GM23338 (cell line): Measurements from ENCODE around the gene GPR156. TPM values are rescaled to one million over a fixed set of nuclear protein-coding genes. Genes with fewer than 3 reads are reported as not detected.
A peak's percentile ranks its signal among the peaks of the same experiment; 100 is the strongest.

Experiments used
- ATAC-seq: fragments of 200-7000 bp; cut with Tn5 transposase; 3 replicates; pipeline ENCODE4 v1.9.1; 2020
- DNase-seq: peaks from one replicate; pipeline ENCODE4 v3.0.0-alpha.2; 2015; ENCODE audit warnings: low spot score
- H2AFZ ChIP-seq: fragments of 200-600 bp; sonication (generic); 2 replicates; pipeline ENCODE4 v1.8.0; 2016; ENCODE audit warnings: antibody characterized with exemption, mild to moderate bottlenecking, moderate library complexity
- H3F3A ChIP-seq: fragments of 200-600 bp; sonication (generic); replicated peaks from 2 replicates; pipeline ENCODE4 v1.8.0; 2017; ENCODE audit warnings: antibody characterized with exemption, mixed run types, low read depth
- H3K27ac ChIP-seq: fragments of 200-600 bp; sonication (generic); 2 replicates; pipeline ENCODE4 v1.6.1; 2016; ENCODE audit warnings: low read depth
- H3K27me3 ChIP-seq: fragments of 200-600 bp; sonication (generic); 2 replicates; pipeline ENCODE4 v1.8.0; 2016; ENCODE audit warnings: mild to moderate bottlenecking, mixed run types, moderate library complexity; ENCODE audit not compliant: insufficient read depth
- H3K36me3 ChIP-seq: fragments of 200-600 bp; sonication (generic); 2 replicates; pipeline ENCODE4 v1.8.0; 2016; ENCODE audit warnings: mild to moderate bottlenecking; ENCODE audit not compliant: insufficient read depth
- H3K4me1 ChIP-seq: fragments of 200-600 bp; sonication (generic); 2 replicates; pipeline ENCODE4 v1.8.0; 2016; ENCODE audit warnings: mild to moderate bottlenecking, moderate library complexity; ENCODE audit not compliant: insufficient read depth
- H3K4me2 ChIP-seq: fragments of 200-600 bp; sonication (generic); 2 replicates; pipeline ENCODE4 v1.7.1; 2017; ENCODE audit warnings: mixed run types
- H3K4me3 ChIP-seq: fragments of 200-600 bp; sonication (generic); 2 replicates; pipeline ENCODE4 v1.6.1; 2016; ENCODE audit warnings: mixed run types
- H3K79me2 ChIP-seq: fragments of 200-600 bp; sonication (generic); replicated peaks from 2 replicates; pipeline ENCODE4 v1.8.0; 2017; ENCODE audit warnings: mild to moderate bottlenecking; ENCODE audit not compliant: insufficient read depth
- H3K9me2 ChIP-seq: fragments of 200-600 bp; sonication (generic); 2 replicates; pipeline ENCODE4 v1.8.0; 2017; ENCODE audit not compliant: insufficient read depth
- H4K20me1 ChIP-seq: fragments of 200-600 bp; sonication (generic); replicated peaks from 2 replicates; pipeline ENCODE4 v1.8.0; 2017; ENCODE audit warnings: mild to moderate bottlenecking; ENCODE audit not compliant: insufficient read depth
- H3K27ac Mint-ChIP-seq: 2 replicates; pipeline ENCODE4 v1.8.0; 2020; ENCODE audit warnings: inconsistent platforms, mild to moderate bottlenecking, moderate library complexity, mixed read lengths
- H3K27me3 Mint-ChIP-seq: 3 replicates; pipeline ENCODE4 v1.8.0; 2022; ENCODE audit warnings: low read depth, mild to moderate bottlenecking, moderate library complexity, mixed read lengths, inconsistent platforms; ENCODE audit not compliant: insufficient read depth, poor library complexity
- H3K36me3 Mint-ChIP-seq: 3 replicates; pipeline ENCODE4 v1.8.0; 2021; ENCODE audit warnings: low read depth, mild to moderate bottlenecking, inconsistent platforms, moderate library complexity, mixed read lengths
- H3K4me1 Mint-ChIP-seq: 3 replicates; pipeline ENCODE4 v1.8.0; 2020; ENCODE audit warnings: mild to moderate bottlenecking, inconsistent platforms, mixed read lengths
- H3K4me3 Mint-ChIP-seq: 3 replicates; pipeline ENCODE4 v1.8.0; 2021; ENCODE audit warnings: moderate library complexity, mild to moderate bottlenecking, inconsistent platforms, mixed read lengths
- H3K9me3 Mint-ChIP-seq: 3 replicates; pipeline ENCODE4 v1.8.0; 2020; ENCODE audit warnings: moderate library complexity, mild to moderate bottlenecking, inconsistent platforms, mixed read lengths
- CREB1 ChIP-seq: fragments of 250-450 bp; sonication (Bioruptor Pico); IDR thresholded peaks from 2 replicates; pipeline ENCODE4 v1.5.0; 2020; ENCODE audit warnings: low read depth, mild to moderate bottlenecking, moderate library complexity
- EZH2 ChIP-seq: fragments of 200-600 bp; sonication (generic); IDR thresholded peaks from one replicate; pipeline ENCODE4 v1.8.0; 2017; ENCODE audit warnings: antibody characterized with exemption, mild to moderate bottlenecking, low read depth; ENCODE audit not compliant: unreplicated experiment
- EZH2phosphoT487 ChIP-seq: fragments of 200-600 bp; sonication (generic); IDR thresholded peaks from one replicate; pipeline ENCODE4 v1.8.1; 2018; ENCODE audit warnings: antibody characterized with exemption; ENCODE audit not compliant: unreplicated experiment
- JUNB ChIP-seq: IDR thresholded peaks from one replicate; pipeline ENCODE4 v1.6.1; 2016; ENCODE audit warnings: antibody characterized with exemption; ENCODE audit not compliant: unreplicated experiment
- NANOG ChIP-seq: IDR thresholded peaks from 2 replicates; pipeline ENCODE4 v1.6.1; 2016; ENCODE audit warnings: antibody characterized with exemption, borderline replicate concordance
- POLR2AphosphoS5 ChIP-seq: IDR thresholded peaks from 2 replicates; pipeline ENCODE4 v1.6.1; 2016; ENCODE audit warnings: antibody characterized with exemption, low read depth
- STAT1 ChIP-seq: IDR thresholded peaks from one replicate; pipeline ENCODE4 v1.6.1; 2016; ENCODE audit warnings: antibody characterized with exemption; ENCODE audit not compliant: unreplicated experiment
- ZNF114 ChIP-seq: fragments of 250-450 bp; sonication (Bioruptor Pico); IDR thresholded peaks from 2 replicates; pipeline ENCODE4 v1.5.0; 2020; ENCODE audit warnings: mild to moderate bottlenecking, moderate library complexity
- ZNF331 ChIP-seq: fragments of 250-450 bp; sonication (Bioruptor Pico); IDR thresholded peaks from 2 replicates; pipeline ENCODE4 v1.5.0; 2020; ENCODE audit warnings: low read depth, mild to moderate bottlenecking, moderate library complexity
- polyA plus RNA-seq: library from polyadenylated mRNA; unstranded; fragments of >200 nt; fragmentation: Nextera tagmentation; extraction: Ambion mirVana; gene quantifications from 2 replicates; pipeline ENCODE4 v1.2.1, GENCODE V29; 2016
- total RNA-seq: library from RNA; depleted of rRNA; stranded (reverse); fragments of >200 nt; shearing (Covaris generic); gene quantifications from 2 replicates; pipeline ENCODE4 v1.2.3, GENCODE V29; 2014
- TF ChIP-seq, protein P1 (sequence below): fragments of 250-450 bp; sonication (Bioruptor Pico); IDR thresholded peaks from 2 replicates; pipeline ENCODE4 v1.5.0; 2020; ENCODE audit warnings: mild to moderate bottlenecking, moderate library complexity
- TF ChIP-seq, protein P2 (sequence below), 2 experiments: fragments of 200-600 bp in 1 of 2; sonication (generic) in 1 of 2; conservative IDR thresholded peaks; 2 replicates each; pipeline versions ENCODE4 v1.5.1 to v1.6.1; 2016 to 2017; ENCODE audit warnings: antibody characterized with exemption in 2 of 2, low read depth in 2 of 2, mild to moderate bottlenecking in 2 of 2, moderate library complexity in 1 of 2
- TF ChIP-seq, protein P3 (sequence below): IDR thresholded peaks from 2 replicates; pipeline ENCODE4 v1.6.1; 2016; ENCODE audit warnings: antibody characterized with exemption
- TF ChIP-seq, protein P4 (sequence below): IDR thresholded peaks from one replicate; pipeline ENCODE4 v1.6.1; 2018; ENCODE audit warnings: antibody characterized with exemption; ENCODE audit not compliant: unreplicated experiment

GPR156 gene
- total and polyA plus RNA-seq, 2 experiments from 2014 or later = 0.50 to 2.5 TPM

DNA sequence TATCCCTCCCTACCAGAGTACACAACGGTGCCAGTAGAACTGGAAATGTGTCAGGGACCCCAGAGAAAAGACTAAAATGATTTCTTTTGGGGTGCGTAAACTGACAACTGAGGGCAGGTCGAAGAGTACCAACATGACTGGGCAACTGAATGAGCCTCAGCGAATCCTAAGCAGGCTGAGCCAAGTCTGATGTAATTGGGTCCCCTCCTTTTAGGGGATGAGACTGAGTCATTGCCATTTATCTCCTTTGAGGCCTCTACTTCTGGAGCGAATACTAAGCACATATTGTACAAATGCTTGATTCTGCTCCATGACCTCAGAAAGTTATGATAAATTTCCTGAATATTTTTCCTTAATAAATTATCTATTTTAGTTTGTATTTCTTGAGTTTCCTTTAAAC lies 17.3 kb upstream of the GPR156 start:
- no peak overlapping the region for H3K27ac Mint-ChIP-seq

More for the DNA sequence above, 17.3 kb upstream of the GPR156 start:
- Histone ChIP-seq H3K27me3 (no peaks in the 10 kb centered on the region), H3K27ac (no peak overlapping the region), H2AFZ (peak overlapping the region; percentile 95), H3K4me1 (no peaks in the 10 kb centered on the region), H3K4me3 (no peak overlapping the region), H3K4me2 (no peak overlapping the region), H3K9me2 (no peaks in the 10 kb centered on the region), H4K20me1 (no peaks in the 10 kb centered on the region; the same call in 1 of the 2 replicates), H3K79me2 (no peaks in the 10 kb centered on the region), H3F3A (no peaks in the 10 kb centered on the region), H3K36me3 (no peaks in the 10 kb centered on the region)
- Mint-ChIP-seq H3K27me3 (peaks cover 3% of the 10 kb centered on the region), H3K4me1 (peaks cover 7% of the 10 kb centered on the region; the same call in 2 of the 3 replicates), H3K9me3 (no peaks in the 10 kb centered on the region; the same call in 2 of the 3 replicates), H3K36me3 (no peaks in the 10 kb centered on the region), H3K4me3 (no peak overlapping the region)
- ATAC-seq (no peak), DNase-seq (no peak)
- no peak for TF ChIP-seq ZNF331 (CRISPR knock-in tag)
- no peak for TF ChIP-seq JUNB
- TF ChIP-seq STAT1 = no peak
- TF ChIP-seq, protein P1, sequence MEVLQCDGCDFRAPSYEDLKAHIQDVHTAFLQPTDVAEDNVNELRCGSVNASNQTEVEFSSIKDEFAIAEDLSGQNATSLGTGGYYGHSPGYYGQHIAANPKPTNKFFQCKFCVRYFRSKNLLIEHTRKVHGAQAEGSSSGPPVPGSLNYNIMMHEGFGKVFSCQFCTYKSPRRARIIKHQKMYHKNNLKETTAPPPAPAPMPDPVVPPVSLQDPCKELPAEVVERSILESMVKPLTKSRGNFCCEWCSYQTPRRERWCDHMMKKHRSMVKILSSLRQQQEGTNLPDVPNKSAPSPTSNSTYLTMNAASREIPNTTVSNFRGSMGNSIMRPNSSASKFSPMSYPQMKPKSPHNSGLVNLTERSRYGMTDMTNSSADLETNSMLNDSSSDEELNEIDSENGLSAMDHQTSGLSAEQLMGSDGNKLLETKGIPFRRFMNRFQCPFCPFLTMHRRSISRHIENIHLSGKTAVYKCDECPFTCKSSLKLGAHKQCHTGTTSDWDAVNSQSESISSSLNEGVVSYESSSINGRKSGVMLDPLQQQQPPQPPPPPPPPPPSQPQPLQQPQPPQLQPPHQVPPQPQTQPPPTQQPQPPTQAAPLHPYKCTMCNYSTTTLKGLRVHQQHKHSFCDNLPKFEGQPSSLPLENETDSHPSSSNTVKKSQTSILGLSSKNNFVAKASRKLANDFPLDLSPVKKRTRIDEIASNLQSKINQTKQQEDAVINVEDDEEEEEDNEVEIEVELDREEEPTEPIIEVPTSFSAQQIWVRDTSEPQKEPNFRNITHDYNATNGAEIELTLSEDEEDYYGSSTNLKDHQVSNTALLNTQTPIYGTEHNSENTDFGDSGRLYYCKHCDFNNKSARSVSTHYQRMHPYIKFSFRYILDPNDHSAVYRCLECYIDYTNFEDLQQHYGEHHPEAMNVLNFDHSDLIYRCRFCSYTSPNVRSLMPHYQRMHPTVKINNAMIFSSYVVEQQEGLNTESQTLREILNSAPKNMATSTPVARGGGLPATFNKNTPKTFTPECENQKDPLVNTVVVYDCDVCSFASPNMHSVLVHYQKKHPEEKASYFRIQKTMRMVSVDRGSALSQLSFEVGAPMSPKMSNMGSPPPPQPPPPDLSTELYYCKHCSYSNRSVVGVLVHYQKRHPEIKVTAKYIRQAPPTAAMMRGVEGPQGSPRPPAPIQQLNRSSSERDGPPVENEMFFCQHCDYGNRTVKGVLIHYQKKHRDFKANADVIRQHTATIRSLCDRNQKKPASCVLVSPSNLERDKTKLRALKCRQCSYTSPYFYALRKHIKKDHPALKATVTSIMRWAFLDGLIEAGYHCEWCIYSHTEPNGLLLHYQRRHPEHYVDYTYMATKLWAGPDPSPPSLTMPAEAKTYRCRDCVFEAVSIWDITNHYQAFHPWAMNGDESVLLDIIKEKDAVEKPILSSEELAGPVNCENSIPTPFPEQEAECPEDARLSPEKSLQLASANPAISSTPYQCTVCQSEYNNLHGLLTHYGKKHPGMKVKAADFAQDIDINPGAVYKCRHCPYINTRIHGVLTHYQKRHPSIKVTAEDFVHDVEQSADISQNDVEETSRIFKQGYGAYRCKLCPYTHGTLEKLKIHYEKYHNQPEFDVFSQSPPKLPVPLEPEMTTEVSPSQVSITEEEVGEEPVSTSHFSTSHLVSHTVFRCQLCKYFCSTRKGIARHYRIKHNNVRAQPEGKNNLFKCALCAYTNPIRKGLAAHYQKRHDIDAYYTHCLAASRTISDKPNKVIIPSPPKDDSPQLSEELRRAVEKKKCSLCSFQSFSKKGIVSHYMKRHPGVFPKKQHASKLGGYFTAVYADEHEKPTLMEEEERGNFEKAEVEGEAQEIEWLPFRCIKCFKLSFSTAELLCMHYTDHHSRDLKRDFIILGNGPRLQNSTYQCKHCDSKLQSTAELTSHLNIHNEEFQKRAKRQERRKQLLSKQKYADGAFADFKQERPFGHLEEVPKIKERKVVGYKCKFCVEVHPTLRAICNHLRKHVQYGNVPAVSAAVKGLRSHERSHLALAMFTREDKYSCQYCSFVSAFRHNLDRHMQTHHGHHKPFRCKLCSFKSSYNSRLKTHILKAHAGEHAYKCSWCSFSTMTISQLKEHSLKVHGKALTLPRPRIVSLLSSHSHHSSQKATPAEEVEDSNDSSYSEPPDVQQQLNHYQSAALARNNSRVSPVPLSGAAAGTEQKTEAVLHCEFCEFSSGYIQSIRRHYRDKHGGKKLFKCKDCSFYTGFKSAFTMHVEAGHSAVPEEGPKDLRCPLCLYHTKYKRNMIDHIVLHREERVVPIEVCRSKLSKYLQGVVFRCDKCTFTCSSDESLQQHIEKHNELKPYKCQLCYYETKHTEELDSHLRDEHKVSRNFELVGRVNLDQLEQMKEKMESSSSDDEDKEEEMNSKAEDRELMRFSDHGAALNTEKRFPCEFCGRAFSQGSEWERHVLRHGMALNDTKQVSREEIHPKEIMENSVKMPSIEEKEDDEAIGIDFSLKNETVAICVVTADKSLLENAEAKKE = no peak
- no peak for TF ChIP-seq POLR2AphosphoS5
- TF ChIP-seq NANOG = no peak
- TF ChIP-seq EZH2 = no peak
- TF ChIP-seq, protein P2, sequence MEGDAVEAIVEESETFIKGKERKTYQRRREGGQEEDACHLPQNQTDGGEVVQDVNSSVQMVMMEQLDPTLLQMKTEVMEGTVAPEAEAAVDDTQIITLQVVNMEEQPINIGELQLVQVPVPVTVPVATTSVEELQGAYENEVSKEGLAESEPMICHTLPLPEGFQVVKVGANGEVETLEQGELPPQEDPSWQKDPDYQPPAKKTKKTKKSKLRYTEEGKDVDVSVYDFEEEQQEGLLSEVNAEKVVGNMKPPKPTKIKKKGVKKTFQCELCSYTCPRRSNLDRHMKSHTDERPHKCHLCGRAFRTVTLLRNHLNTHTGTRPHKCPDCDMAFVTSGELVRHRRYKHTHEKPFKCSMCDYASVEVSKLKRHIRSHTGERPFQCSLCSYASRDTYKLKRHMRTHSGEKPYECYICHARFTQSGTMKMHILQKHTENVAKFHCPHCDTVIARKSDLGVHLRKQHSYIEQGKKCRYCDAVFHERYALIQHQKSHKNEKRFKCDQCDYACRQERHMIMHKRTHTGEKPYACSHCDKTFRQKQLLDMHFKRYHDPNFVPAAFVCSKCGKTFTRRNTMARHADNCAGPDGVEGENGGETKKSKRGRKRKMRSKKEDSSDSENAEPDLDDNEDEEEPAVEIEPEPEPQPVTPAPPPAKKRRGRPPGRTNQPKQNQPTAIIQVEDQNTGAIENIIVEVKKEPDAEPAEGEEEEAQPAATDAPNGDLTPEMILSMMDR (conservative IDR thresholded peaks at IDR 0.05; ENCODE audit: low read depth in 2 of 2) = no peak
- TF ChIP-seq ZNF114 (CRISPR knock-in tag) = no peak
- TF ChIP-seq, protein P3, sequence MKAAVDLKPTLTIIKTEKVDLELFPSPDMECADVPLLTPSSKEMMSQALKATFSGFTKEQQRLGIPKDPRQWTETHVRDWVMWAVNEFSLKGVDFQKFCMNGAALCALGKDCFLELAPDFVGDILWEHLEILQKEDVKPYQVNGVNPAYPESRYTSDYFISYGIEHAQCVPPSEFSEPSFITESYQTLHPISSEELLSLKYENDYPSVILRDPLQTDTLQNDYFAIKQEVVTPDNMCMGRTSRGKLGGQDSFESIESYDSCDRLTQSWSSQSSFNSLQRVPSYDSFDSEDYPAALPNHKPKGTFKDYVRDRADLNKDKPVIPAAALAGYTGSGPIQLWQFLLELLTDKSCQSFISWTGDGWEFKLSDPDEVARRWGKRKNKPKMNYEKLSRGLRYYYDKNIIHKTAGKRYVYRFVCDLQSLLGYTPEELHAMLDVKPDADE = no peak
- TF ChIP-seq, protein P4, sequence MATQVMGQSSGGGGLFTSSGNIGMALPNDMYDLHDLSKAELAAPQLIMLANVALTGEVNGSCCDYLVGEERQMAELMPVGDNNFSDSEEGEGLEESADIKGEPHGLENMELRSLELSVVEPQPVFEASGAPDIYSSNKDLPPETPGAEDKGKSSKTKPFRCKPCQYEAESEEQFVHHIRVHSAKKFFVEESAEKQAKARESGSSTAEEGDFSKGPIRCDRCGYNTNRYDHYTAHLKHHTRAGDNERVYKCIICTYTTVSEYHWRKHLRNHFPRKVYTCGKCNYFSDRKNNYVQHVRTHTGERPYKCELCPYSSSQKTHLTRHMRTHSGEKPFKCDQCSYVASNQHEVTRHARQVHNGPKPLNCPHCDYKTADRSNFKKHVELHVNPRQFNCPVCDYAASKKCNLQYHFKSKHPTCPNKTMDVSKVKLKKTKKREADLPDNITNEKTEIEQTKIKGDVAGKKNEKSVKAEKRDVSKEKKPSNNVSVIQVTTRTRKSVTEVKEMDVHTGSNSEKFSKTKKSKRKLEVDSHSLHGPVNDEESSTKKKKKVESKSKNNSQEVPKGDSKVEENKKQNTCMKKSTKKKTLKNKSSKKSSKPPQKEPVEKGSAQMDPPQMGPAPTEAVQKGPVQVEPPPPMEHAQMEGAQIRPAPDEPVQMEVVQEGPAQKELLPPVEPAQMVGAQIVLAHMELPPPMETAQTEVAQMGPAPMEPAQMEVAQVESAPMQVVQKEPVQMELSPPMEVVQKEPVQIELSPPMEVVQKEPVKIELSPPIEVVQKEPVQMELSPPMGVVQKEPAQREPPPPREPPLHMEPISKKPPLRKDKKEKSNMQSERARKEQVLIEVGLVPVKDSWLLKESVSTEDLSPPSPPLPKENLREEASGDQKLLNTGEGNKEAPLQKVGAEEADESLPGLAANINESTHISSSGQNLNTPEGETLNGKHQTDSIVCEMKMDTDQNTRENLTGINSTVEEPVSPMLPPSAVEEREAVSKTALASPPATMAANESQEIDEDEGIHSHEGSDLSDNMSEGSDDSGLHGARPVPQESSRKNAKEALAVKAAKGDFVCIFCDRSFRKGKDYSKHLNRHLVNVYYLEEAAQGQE = no peak
- TF ChIP-seq EZH2phosphoT487 = no peak
- TF ChIP-seq CREB1 = no peak
